DOHH2 (cell line): ENCODE data around the gene RASL11B.

ENCODE experiments used
- H3F3A ChIP-seq: fragments of 200-600 bp; sonication (generic), shearing (Covaris generic); 2 replicates; pipeline ENCODE4 v1.6.0; 2016; ENCODE audit warnings: antibody characterized with exemption, mild to moderate bottlenecking; ENCODE audit not compliant: control insufficient read depth, insufficient read depth
- H3K27ac ChIP-seq: fragments of 200-600 bp; sonication (generic); 2 replicates; pipeline ENCODE4 v1.5.1; 2014; ENCODE audit warnings: low read depth, mild to moderate bottlenecking, low read length, moderate library complexity
- H3K27me3 ChIP-seq: fragments of 200-600 bp; sonication (generic); 2 replicates; pipeline ENCODE4 v1.6.1; 2014; ENCODE audit warnings: mild to moderate bottlenecking, low read length, mixed read lengths; ENCODE audit not compliant: control insufficient read depth
- H3K36me3 ChIP-seq: fragments of 200-600 bp; sonication (generic); 2 replicates; pipeline ENCODE4 v1.6.1; 2014; ENCODE audit warnings: mild to moderate bottlenecking, low read length, moderate library complexity, mixed read lengths; ENCODE audit not compliant: control insufficient read depth
- H3K4me1 ChIP-seq: fragments of 200-600 bp; sonication (generic); 2 replicates; pipeline ENCODE4 v1.6.1; 2014; ENCODE audit warnings: mild to moderate bottlenecking, low read length, mixed read lengths; ENCODE audit not compliant: control insufficient read depth
- H3K4me2 ChIP-seq: fragments of 200-600 bp; sonication (generic); 2 replicates; pipeline ENCODE4 v1.6.0; 2014; ENCODE audit warnings: mild to moderate bottlenecking, low read length, moderate library complexity
- H3K4me3 ChIP-seq: fragments of 200-600 bp; sonication (generic); 2 replicates; pipeline ENCODE4 v1.5.1; 2014; ENCODE audit warnings: mild to moderate bottlenecking, low read length, mixed read lengths
- H3K79me2 ChIP-seq: fragments of 200-600 bp; sonication (generic); 2 replicates; pipeline ENCODE4 v1.6.1; 2014; ENCODE audit warnings: mild to moderate bottlenecking, low read length, mixed read lengths; ENCODE audit not compliant: control insufficient read depth
- H3K9me2 ChIP-seq: fragments of 200-600 bp; sonication (generic); replicated peaks from 2 replicates; pipeline ENCODE4 v1.6.1; 2014; ENCODE audit warnings: mild to moderate bottlenecking, low read length, mixed read lengths; ENCODE audit not compliant: control insufficient read depth
- H3K9me3 ChIP-seq: fragments of 200-600 bp; sonication (generic); 2 replicates; pipeline ENCODE4 v1.6.1; 2014; ENCODE audit warnings: antibody characterized with exemption, low read length, mixed read lengths; ENCODE audit not compliant: control insufficient read depth, insufficient read depth
- H4K20me1 ChIP-seq: fragments of 200-600 bp; sonication (generic); 2 replicates; pipeline ENCODE4 v1.6.0; 2014; ENCODE audit warnings: low read depth, mild to moderate bottlenecking, antibody characterized with exemption, low read length, moderate library complexity; ENCODE audit not compliant: control insufficient read depth, insufficient read depth
- EZH2phosphoT487 ChIP-seq: fragments of 200-600 bp; sonication (generic); IDR thresholded peaks from 2 replicates; pipeline ENCODE4 v1.6.1; 2017; ENCODE audit warnings: borderline replicate concordance, mild to moderate bottlenecking, antibody characterized with exemption, low read length, moderate library complexity, mixed read lengths
- TF ChIP-seq, protein P1 (sequence below): fragments of 200-600 bp; sonication (generic); IDR thresholded peaks from one replicate; pipeline ENCODE4 v1.5.1; 2014; ENCODE audit warnings: antibody characterized with exemption, mild to moderate bottlenecking, low read depth, low read length; ENCODE audit not compliant: poor library complexity, severe bottlenecking

The RASL11B gene

DNA sequence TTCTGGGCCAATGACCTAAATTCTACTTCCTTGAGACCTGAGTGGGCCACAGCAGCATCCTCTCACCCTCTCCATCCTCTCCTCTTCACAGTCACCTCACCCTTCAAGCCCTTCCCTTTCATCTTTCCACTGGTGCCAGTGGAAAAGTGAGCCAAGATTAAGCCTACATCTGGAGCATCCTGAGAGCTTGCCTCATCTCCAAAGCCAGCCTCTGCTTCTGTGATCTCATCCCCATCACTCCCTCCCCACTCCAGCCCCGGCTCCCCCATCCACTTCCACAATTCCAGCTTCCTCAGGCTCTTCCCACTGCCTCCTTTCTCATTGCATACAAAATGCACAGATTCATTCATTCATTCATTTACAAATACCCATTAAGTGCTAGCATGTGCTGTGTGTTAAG lies 10.1 kb upstream of the RASL11B start:
- Histone ChIP-seq H3K9me2 (no peaks in the 10 kb centered on the region), H3K4me3 (no peak overlapping the region), H3K4me1 (no peaks in the 10 kb centered on the region), H3K36me3 (no peaks in the 10 kb centered on the region), H3K4me2 (no peak overlapping the region), H3K79me2 (no peaks in the 10 kb centered on the region), H3F3A (no peaks in the 10 kb centered on the region), H4K20me1 (no peaks in the 10 kb centered on the region), H3K27ac (no peak overlapping the region), H3K27me3 (no peaks in the 10 kb centered on the region), H3K9me3 (no peaks in the 10 kb centered on the region)
- TF ChIP-seq, protein P1, sequence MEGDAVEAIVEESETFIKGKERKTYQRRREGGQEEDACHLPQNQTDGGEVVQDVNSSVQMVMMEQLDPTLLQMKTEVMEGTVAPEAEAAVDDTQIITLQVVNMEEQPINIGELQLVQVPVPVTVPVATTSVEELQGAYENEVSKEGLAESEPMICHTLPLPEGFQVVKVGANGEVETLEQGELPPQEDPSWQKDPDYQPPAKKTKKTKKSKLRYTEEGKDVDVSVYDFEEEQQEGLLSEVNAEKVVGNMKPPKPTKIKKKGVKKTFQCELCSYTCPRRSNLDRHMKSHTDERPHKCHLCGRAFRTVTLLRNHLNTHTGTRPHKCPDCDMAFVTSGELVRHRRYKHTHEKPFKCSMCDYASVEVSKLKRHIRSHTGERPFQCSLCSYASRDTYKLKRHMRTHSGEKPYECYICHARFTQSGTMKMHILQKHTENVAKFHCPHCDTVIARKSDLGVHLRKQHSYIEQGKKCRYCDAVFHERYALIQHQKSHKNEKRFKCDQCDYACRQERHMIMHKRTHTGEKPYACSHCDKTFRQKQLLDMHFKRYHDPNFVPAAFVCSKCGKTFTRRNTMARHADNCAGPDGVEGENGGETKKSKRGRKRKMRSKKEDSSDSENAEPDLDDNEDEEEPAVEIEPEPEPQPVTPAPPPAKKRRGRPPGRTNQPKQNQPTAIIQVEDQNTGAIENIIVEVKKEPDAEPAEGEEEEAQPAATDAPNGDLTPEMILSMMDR, result no peak
- TF ChIP-seq EZH2phosphoT487, result no peak

DNA sequence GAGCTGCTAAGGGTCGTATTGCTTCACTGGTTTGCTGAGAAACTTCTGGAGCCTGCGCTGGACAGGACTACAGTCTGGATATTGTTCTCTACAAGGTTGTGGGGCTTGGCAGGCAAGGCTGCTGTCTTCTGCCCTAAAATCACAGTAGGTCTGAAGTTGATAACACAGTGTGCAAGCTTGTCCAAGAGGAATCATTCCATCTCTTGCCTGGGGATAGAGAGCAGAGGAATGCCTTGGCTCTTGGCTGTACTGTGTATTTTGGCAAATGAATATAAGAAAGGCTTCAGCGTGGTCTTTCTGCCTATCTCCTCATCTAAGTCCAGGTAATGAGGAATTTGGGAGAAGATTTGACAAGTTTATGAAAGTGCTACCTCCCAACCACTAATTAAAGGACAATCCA lies 9.4 kb upstream of the RASL11B start:
- Histone ChIP-seq H3K36me3 (no peaks in the 10 kb centered on the region), H3K9me3 (no peaks in the 10 kb centered on the region), H3K27me3 (no peaks in the 10 kb centered on the region), H3K4me3 (no peak overlapping the region), H3F3A (no peaks in the 10 kb centered on the region), H3K27ac (no peak overlapping the region), H3K9me2 (no peaks in the 10 kb centered on the region), H3K79me2 (no peaks in the 10 kb centered on the region), H3K4me1 (no peaks in the 10 kb centered on the region), H3K4me2 (no peak overlapping the region), H4K20me1 (no peaks in the 10 kb centered on the region)
- TF ChIP-seq, protein P1, result no peak
- TF ChIP-seq EZH2phosphoT487, result no peak

DNA sequence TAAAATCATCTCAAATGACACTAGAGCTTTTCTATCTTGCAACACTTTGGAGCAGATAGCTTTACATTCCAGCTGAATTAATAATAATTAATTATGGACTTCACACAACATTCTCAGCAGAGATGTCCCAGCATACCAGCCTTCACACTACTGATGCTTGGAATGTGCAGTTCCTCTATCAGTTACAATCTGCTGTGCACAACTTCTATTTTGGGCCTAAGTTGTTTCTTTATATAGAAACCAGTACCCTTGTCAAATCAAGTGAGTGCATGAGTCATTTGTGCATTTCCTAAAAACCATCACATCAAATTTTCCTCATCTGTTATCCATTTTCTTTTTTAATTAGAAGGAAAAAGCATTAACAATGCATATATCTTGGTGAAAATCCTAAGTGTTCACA lies 8.8 kb upstream of the RASL11B start:
- no peaks in the 10 kb centered on the region for H3K4me1 ChIP-seq
- no peaks in the 10 kb centered on the region for H3K9me3 ChIP-seq
- H3K4me3 ChIP-seq, result no peak overlapping the region
- H3K36me3 ChIP-seq, result no peaks in the 10 kb centered on the region
- no peak overlapping the region for H3K27ac ChIP-seq
- TF ChIP-seq, protein P1, result no peak
- TF ChIP-seq EZH2phosphoT487, result no peak
- H3K9me2 ChIP-seq, result no peaks in the 10 kb centered on the region
- no peaks in the 10 kb centered on the region for H4K20me1 ChIP-seq
- no peaks in the 10 kb centered on the region for H3K79me2 ChIP-seq
- no peak overlapping the region for H3K4me2 ChIP-seq
- no peaks in the 10 kb centered on the region for H3K27me3 ChIP-seq
- no peaks in the 10 kb centered on the region for H3F3A ChIP-seq

DNA sequence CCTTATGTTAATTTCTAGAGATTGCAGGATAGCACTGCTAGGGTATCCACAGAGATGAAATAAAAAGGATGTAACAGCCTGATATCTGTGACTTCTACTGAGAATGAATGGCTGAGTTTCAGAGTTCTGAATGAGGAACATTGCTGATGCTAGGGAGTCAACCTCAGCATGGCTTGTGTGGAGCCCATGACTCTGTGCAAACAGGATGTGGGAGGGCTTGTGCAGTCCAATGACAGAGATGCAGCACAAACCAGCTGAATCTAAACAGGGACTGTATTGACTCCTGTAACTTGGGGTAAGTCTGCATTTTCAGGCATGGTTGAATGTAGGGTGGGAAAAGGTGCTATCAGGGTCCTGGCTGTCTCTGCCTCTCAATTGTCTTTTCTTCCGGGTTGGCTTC lies 5.3 kb upstream of the RASL11B start:
- no peaks in the 10 kb centered on the region for H3F3A ChIP-seq
- H3K79me2 ChIP-seq, result no peaks in the 10 kb centered on the region
- H3K4me2 ChIP-seq, result no peak overlapping the region
- no peaks in the 10 kb centered on the region for H3K9me2 ChIP-seq
- H3K4me3 ChIP-seq, result no peak overlapping the region
- no peaks in the 10 kb centered on the region for H3K36me3 ChIP-seq
- H4K20me1 ChIP-seq, result no peaks in the 10 kb centered on the region
- TF ChIP-seq, protein P1, result no peak
- no peak for TF ChIP-seq EZH2phosphoT487
- H3K9me3 ChIP-seq, result no peaks in the 10 kb centered on the region
- H3K4me1 ChIP-seq, result peaks cover 5% of the 10 kb centered on the region
- H3K27me3 ChIP-seq, result peaks cover 11% of the 10 kb centered on the region
- no peak overlapping the region for H3K27ac ChIP-seq
